Measurements from ENCODE around the gene SSTR3. TPM values are rescaled to one million over a fixed set of nuclear protein-coding genes. Genes with fewer than 3 reads are reported as not detected.

Gene SSTR3
- polyA plus RNA-seq, 1 donor = 0.54 TPM

DNA sequence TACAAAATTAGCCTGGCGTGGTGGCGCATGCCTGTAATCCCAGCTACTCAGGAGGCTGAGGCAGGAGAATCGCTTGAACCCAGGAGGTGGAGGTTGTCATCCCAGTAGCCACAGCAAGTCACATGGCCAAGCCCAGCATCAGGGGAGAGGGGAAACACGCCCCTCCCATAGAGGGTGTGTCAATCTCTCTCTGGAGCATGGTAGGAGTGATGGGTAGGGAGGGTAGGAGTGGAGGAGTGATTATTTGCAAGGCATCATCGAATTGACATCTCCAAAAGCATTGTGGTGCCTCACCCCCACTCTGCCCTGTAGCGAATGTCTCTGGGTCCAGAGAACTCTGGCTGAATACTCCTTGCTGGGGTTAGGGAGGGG lies 6.1 kb upstream of the SSTR3 start:
- Histone ChIP-seq H3K4me3 (ENCODE audit: low read length) (no peak overlapping the region), H3K9me3 (ENCODE audit: control insufficient read depth, low read depth, low read length) (no peaks in the 10 kb centered on the region), H3K36me3 (ENCODE audit: control insufficient read depth, insufficient read depth, low read length) (no peaks in the 10 kb centered on the region), H3K4me1 (ENCODE audit: control insufficient read depth, insufficient read depth, low read length) (peaks cover 3% of the 10 kb centered on the region), H3K27ac (ENCODE audit: low read length) (no peak overlapping the region), H3K27me3 (ENCODE audit: control insufficient read depth, insufficient read depth, low read length) (no peaks in the 10 kb centered on the region)
- no peak for DNase-seq
- no CpG with 5 or more reads among the region's 6 CpGs for WGBS (ENCODE audit: insufficient coverage, low lambda C conversion rate)

DNA sequence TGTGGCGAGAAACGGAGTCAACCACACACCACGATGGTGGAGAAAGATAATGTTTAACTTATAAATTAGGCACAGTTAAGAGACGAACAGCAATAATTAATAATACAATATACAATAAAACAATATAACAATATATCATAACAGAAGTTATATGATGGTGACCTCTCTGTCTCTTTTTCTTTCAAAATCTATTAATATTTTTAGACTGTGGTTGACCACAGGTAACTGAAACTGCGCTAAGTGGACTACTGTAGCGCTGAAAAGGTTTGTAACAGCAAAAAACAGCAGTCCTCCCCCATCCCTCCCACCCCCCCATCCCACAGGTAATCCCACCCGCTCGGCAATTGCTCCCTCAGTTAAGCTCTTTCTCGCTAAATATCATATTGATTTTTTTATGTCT lies 3.6 kb upstream of the SSTR3 start:
- no peaks in the 10 kb centered on the region for H3K36me3 ChIP-seq (ENCODE audit: control insufficient read depth, insufficient read depth, low read length)
- no peak overlapping the region for H3K27ac ChIP-seq (ENCODE audit: low read length)
- no peak overlapping the region for H3K4me3 ChIP-seq (ENCODE audit: low read length)
- 60% methylated on average over 2 of the region's 9 CpGs for WGBS (ENCODE audit: insufficient coverage, low lambda C conversion rate)
- H3K27me3 ChIP-seq (ENCODE audit: control insufficient read depth, insufficient read depth, low read length) = no peaks in the 10 kb centered on the region
- no peaks in the 10 kb centered on the region for H3K9me3 ChIP-seq (ENCODE audit: control insufficient read depth, low read depth, low read length)
- no peak for DNase-seq
- peaks cover 22% of the 10 kb centered on the region for H3K4me1 ChIP-seq (ENCODE audit: control insufficient read depth, insufficient read depth, low read length)

DNA sequence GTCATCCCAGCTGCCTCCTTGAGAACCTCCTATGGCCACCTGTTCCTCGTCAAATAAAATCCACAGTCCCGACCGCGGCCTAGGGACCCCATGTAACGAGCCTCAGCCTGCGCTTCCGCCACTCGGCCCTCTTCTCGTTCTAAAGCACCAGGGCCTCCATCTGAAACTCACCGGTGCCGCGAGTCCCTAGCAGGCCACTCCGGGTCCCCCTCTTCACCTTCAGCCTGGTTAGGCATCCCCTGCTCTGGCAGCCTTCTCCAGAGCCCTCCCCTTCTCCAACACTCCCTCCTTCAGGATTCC lies 2.4 kb upstream of the SSTR3 start:
- Histone ChIP-seq H3K9me3 (ENCODE audit: control insufficient read depth, low read depth, low read length) (no peaks in the 10 kb centered on the region), H3K27me3 (ENCODE audit: control insufficient read depth, insufficient read depth, low read length) (no peaks in the 10 kb centered on the region), H3K4me1 (ENCODE audit: control insufficient read depth, insufficient read depth, low read length) (peaks cover 31% of the 10 kb centered on the region), H3K4me3 (ENCODE audit: low read length) (no peak overlapping the region), H3K36me3 (ENCODE audit: control insufficient read depth, insufficient read depth, low read length) (no peaks in the 10 kb centered on the region), H3K27ac (ENCODE audit: low read length) (no peak overlapping the region)
- no CpG with 5 or more reads among the region's 13 CpGs for WGBS (ENCODE audit: insufficient coverage, low lambda C conversion rate)
- DNase-seq = no peak

DNA sequence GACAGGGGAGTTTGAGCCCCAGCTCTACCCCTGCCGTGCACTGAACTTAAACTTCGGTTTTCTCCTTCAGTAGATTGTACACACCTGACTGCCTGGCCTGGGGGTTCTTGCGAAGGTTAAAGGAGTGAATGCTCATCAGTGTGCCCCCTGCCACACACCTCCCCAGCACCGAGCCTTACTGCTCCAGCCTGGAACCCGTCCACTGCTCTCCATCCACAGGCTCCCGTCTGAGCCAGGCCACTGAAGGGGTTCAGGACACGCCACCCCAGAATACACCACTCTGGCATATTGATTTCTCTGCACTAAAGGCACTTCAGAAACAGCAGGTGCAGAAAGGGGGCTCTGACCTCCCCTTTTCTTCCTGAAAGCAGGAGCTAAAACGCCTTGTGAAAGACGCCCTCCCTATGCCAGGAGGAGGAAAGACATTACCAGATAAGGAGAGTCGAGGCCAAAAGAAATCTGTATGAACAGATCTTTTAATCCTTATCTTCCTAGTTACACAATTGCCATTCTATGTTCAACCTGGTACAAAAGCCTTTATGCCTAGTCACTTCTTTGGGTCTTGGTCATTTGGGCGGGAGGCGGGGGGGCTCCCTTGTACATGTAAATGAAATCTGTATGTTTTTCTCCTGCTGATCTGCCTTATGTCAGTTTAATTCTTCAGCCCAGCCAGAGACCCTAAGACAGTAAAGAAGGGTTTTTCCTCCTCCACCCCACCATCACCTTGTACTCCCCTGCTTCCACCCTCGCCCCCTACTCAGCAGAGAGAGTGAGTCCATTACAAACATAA lies 1.9 kb upstream of the SSTR3 start:
- H3K27me3 ChIP-seq (ENCODE audit: control insufficient read depth, insufficient read depth, low read length) = no peaks in the 10 kb centered on the region
- no peak for DNase-seq

DNA sequence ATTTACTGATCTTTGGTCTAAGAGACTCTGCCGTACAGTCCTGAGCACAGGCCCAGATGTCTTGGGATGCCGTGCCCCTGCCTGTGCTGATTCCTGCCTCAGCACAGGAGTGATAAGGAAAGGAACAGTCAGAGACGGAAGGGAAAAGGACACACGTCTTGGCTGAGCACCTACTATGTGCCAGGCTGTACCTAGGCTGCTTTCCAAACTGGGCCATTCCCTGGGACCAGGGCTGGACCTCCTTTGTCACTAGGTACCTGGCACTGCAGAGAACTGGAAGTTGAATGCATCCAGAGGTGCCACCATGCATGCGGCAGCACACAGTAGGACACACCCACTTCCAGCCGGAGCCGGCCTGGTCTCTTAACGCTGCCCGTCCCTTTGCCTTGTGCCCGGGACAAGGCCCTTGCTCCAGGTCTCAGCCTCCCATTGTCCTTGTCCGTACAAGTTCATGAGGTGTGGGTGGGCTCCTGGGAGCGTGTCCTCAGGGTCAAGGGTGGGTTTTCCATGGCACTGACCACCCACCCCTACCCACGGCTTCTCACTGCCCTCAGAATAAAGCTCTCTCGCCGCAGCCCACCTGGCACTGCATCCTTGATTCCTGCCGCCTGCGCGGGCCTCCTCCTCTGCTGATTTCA lies 1.1 kb upstream of the SSTR3 start:
- WGBS (ENCODE audit: insufficient coverage, low lambda C conversion rate) = no CpG with 5 or more reads among the region's 18 CpGs
- Histone ChIP-seq H3K4me1 (ENCODE audit: control insufficient read depth, insufficient read depth, low read length) (peaks cover 34% of the 10 kb centered on the region), H3K27ac (ENCODE audit: low read length) (no peak overlapping the region), H3K4me3 (ENCODE audit: low read length) (no peak overlapping the region), H3K9me3 (ENCODE audit: control insufficient read depth, low read depth, low read length) (no peaks in the 10 kb centered on the region), H3K27me3 (ENCODE audit: control insufficient read depth, insufficient read depth, low read length) (no peaks in the 10 kb centered on the region), H3K36me3 (ENCODE audit: control insufficient read depth, insufficient read depth, low read length) (no peaks in the 10 kb centered on the region)
- DNase-seq = no peak

More for the DNA sequence above, 1.9 kb upstream of the SSTR3 start:
- H3K9me3 ChIP-seq (ENCODE audit: control insufficient read depth, low read depth, low read length) = no peaks in the 10 kb centered on the region
- no peak overlapping the region for H3K4me3 ChIP-seq (ENCODE audit: low read length)
- no peaks in the 10 kb centered on the region for H3K36me3 ChIP-seq (ENCODE audit: control insufficient read depth, insufficient read depth, low read length)
- no CpG with 5 or more reads among the region's 13 CpGs for WGBS (ENCODE audit: insufficient coverage, low lambda C conversion rate)
- peaks cover 31% of the 10 kb centered on the region for H3K4me1 ChIP-seq (ENCODE audit: control insufficient read depth, insufficient read depth, low read length)
- no peak overlapping the region for H3K27ac ChIP-seq (ENCODE audit: low read length)

DNA sequence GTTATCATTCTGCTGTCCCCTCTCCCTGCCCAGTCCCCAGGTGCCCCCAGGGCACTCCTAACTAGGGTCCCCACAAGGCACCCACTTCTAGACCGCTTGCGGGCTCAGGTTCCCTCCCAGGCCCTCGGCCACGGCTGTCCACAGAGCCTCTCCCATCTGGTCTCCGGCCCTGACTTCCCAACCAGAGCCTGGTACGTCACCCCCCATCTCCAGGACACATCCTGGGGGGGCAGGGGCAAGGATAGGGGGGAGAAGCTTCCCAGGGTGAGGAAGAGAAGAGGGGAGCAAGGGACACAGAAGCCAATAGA lies 457 bp downstream of the SSTR3 start:
- Histone ChIP-seq H3K4me3 (ENCODE audit: low read length) (no peak overlapping the region), H3K36me3 (ENCODE audit: control insufficient read depth, insufficient read depth, low read length) (no peaks in the 10 kb centered on the region), H3K9me3 (ENCODE audit: control insufficient read depth, low read depth, low read length) (no peaks in the 10 kb centered on the region), H3K4me1 (ENCODE audit: control insufficient read depth, insufficient read depth, low read length) (peaks cover 36% of the 10 kb centered on the region), H3K27ac (ENCODE audit: low read length) (no peak overlapping the region), H3K27me3 (ENCODE audit: control insufficient read depth, insufficient read depth, low read length) (no peaks in the 10 kb centered on the region)
- no CpG with 5 or more reads among the region's 6 CpGs for WGBS (ENCODE audit: insufficient coverage, low lambda C conversion rate)
- DNase-seq = no peak

DNA sequence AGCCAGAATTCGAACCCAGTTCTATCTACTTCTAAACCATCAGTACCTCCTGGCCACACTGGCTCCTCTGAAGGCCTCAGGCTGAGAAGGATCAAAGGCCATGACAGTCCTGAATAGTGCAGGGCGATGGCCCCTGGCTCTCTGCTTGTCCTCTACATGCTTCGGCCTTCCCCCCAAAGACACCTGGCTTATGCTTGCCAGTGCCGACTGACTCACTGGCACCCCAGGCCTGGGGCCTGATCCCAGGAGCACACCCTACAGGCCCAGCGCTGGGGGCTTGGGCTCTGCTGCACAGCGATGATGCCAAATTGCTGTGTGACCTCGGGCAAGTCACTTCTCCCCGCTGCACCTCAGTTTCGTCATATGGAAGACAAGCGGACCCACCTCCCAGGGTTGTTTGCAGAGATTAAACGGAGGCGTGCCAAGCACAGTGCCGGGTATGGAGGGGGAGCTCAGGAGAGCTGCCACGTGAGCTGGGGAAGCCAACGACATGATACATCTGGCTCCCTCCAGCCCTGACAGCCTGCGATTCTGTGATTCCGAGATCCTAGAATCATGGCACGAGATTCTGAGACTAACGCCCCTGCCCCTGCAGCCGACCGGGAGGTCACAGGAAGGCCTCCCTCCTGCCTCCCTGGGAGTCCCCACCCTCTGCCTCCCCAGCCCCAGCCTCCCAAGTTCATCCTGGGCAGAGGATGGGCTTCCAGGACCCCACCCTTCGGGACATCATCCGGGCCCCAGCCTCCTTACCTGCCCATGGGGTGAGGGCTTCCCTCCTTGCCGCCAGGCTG lies 1.0 kb downstream of the SSTR3 start:
- no peak overlapping the region for H3K27ac ChIP-seq (ENCODE audit: low read length)
- no peak for DNase-seq
- H3K4me3 ChIP-seq (ENCODE audit: low read length) = no peak overlapping the region
- no peaks in the 10 kb centered on the region for H3K27me3 ChIP-seq (ENCODE audit: control insufficient read depth, insufficient read depth, low read length)
- H3K9me3 ChIP-seq (ENCODE audit: control insufficient read depth, low read depth, low read length) = no peaks in the 10 kb centered on the region
- peaks cover 36% of the 10 kb centered on the region for H3K4me1 ChIP-seq (ENCODE audit: control insufficient read depth, insufficient read depth, low read length)
- WGBS (ENCODE audit: insufficient coverage, low lambda C conversion rate) = no CpG with 5 or more reads among the region's 24 CpGs
- no peaks in the 10 kb centered on the region for H3K36me3 ChIP-seq (ENCODE audit: control insufficient read depth, insufficient read depth, low read length)

DNA sequence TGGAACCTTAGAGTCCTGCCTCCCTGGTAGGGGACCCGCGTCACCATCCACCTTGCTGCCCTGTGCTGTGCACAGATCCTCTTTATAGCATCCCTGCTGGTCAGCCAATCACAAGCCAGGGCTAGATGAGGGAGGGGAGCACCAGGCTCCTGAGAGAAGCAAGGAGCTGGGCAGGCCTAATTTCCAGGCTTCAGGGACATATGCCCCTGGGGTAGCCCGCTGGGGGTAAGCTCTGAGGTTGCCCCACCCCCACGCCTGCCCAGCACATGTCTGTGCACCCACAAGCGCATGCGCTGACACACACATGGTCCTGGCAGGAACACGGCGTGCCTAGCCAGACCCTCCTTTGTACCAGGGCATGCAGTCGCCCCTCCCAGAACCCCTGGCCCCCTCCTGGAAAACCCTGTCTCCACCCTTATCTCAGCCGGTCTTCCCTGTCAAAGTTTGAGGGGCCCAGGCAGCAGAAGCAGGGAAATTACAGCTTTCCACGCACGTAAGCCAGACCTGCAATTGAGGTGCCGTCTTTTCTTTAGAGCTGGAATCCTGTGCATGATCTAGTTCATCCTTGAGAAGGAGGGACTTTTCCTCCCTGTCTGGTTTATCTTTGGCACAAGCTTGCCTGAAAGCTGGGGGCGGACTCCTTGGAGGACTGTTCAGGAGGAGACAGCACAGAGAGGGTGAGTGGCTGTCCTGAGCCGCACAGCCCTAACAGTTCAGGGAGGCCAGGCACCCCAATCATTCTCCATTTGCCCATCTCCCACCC lies 2.1 kb downstream of the SSTR3 start:
- Histone ChIP-seq H3K27ac (ENCODE audit: low read length) (no peak overlapping the region), H3K9me3 (ENCODE audit: control insufficient read depth, low read depth, low read length) (no peaks in the 10 kb centered on the region), H3K4me3 (ENCODE audit: low read length) (no peak overlapping the region), H3K27me3 (ENCODE audit: control insufficient read depth, insufficient read depth, low read length) (no peaks in the 10 kb centered on the region), H3K36me3 (ENCODE audit: control insufficient read depth, insufficient read depth, low read length) (no peaks in the 10 kb centered on the region), H3K4me1 (ENCODE audit: control insufficient read depth, insufficient read depth, low read length) (peaks cover 36% of the 10 kb centered on the region)
- no peak for DNase-seq
- WGBS (ENCODE audit: insufficient coverage, low lambda C conversion rate) = no CpG with 5 or more reads among the region's 15 CpGs

DNA sequence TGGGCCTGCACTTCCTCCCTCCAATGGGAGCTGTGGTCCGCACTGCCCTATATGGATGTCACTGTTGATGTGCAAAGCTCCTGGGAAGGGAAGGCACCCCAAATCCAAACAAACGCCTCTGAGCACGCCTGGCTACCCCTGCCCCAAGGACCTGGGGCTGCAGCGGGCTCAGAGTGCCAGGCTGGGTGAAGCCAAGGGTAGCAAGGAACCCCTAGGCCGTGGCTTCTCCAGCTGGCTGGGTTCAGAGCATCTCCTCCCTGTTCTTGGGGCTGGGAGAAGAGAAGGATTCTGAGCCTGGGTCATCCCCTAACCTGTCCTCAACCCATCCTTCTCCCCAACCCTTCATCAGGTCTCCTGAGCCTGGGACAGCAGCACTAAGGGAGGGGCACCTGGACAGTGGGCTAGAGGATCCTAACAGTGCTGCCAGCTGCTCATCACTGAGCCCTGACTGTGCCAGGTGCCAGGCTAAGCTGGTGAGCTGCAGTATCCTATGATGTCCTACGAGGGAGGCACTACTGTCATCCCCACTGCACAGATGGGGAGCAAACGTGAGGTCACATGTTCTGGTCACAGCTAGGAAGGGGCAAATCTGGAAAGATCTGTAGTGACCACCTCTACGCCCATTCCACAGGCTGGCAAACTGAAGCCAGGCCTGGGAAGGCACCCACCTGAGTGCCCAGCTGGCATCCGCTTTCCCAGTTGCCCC lies 3.0 kb downstream of the SSTR3 start:
- H3K27ac ChIP-seq (ENCODE audit: low read length) = no peak overlapping the region
- no peaks in the 10 kb centered on the region for H3K27me3 ChIP-seq (ENCODE audit: control insufficient read depth, insufficient read depth, low read length)
- WGBS (ENCODE audit: insufficient coverage, low lambda C conversion rate) = no CpG with 5 or more reads among the region's 9 CpGs
- no peaks in the 10 kb centered on the region for H3K36me3 ChIP-seq (ENCODE audit: control insufficient read depth, insufficient read depth, low read length)
- no peak overlapping the region for H3K4me3 ChIP-seq (ENCODE audit: low read length)
- H3K4me1 ChIP-seq (ENCODE audit: control insufficient read depth, insufficient read depth, low read length) = peaks cover 36% of the 10 kb centered on the region
- no peak for DNase-seq
- no peaks in the 10 kb centered on the region for H3K9me3 ChIP-seq (ENCODE audit: control insufficient read depth, low read depth, low read length)
